GM06990 (cell line): Measurements from ENCODE around the gene PHPT1.
"Not testable (repeated sequence)": the region's sequence is repeated elsewhere in the genome, so short reads cannot be mapped to it uniquely, and the experiment has no call there.

Source experiments
- DNase-seq: peaks from one replicate; pipeline ENCODE4 v3.0.0-alpha.2; 2011; ENCODE audit not compliant: insufficient read length; ENCODE audit errors: extremely low read depth
- H3K27me3 ChIP-seq: replicated peaks from 2 replicates; pipeline ENCODE4 v1.6.0; 2011; ENCODE audit warnings: low read length; ENCODE audit not compliant: control insufficient read depth, insufficient read depth
- H3K36me3 ChIP-seq: 2 replicates; pipeline ENCODE4 v1.5.1; 2011; ENCODE audit warnings: low read length; ENCODE audit not compliant: control insufficient read depth, insufficient read depth
- H3K4me3 ChIP-seq: replicated peaks from 2 replicates; pipeline ENCODE4 v1.5.1; 2011; ENCODE audit warnings: low read depth, mild to moderate bottlenecking, control low read depth, low read length
- CTCF ChIP-seq: IDR thresholded peaks from 2 replicates; pipeline ENCODE4 v1.5.1; 2011; ENCODE audit warnings: low read length, control low read depth, mild to moderate bottlenecking, inconsistent platforms; ENCODE audit not compliant: insufficient read depth, poor library complexity, severe bottlenecking

PHPT1 gene

DNA sequence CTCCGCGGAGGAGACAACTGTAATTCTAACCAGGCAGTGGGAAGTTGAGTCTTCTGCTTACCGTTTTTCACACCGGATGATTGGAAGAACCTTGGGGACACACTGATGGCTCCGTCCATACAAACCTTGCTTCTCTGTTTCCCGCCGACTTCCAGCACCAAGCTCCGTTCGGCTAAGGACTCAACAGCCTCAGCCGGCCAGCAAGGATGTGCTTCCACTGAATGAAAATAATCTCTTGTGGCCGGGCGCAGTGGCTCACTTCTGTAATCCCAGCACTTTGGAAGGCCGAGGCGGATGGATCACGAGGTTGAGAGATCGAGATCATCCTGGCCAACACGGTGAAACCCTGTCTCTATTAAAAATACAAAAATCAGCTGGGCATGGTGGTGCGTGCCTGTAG, 18.7 kb downstream of the PHPT1 start:
- TF ChIP-seq CTCF, result no peak
- H3K4me3 ChIP-seq, result no peak overlapping the region
- H3K36me3 ChIP-seq, result peaks cover 9% of the 10 kb centered on the region
- DNase-seq, result no peak
- no peaks in the 10 kb centered on the region for H3K27me3 ChIP-seq

- H3K4me3 ChIP-seq, result no peak overlapping the region
- H3K27me3 ChIP-seq, result no peaks in the 10 kb centered on the region
- no peak for TF ChIP-seq CTCF
- DNase-seq, result no peak
- peaks cover 1% of the 10 kb centered on the region for H3K36me3 ChIP-seq
Measured at GRCh38 chr9:136868644-136869043, 19.4 kb downstream of the PHPT1 start.

GRCh38 chr9:136869611-136870010, 20.4 kb downstream of the PHPT1 start:
- H3K36me3 ChIP-seq, H3K27me3 ChIP-seq: not testable (repeated sequence)

DNA sequence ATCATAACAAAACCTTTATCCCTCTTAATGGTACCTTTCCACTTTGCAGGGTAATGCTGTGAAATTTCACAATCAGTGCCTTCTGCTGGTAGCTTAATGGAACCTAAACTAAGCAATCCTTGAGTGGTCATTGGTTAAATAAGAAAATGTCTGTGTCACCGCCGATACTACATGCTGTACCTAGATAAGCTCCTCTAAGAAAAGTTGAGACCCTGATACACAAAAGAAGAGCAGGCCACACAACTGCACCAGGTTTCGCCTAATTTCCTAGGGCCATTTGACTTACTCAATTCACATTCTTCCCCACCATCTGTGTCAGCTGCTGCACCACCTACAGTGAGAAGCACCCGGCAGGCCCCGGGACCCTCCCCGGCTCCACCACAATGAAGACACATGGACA, 25.9 kb downstream of the PHPT1 start:
- TF ChIP-seq CTCF, result no peak
- no peaks in the 10 kb centered on the region for H3K36me3 ChIP-seq
- DNase-seq, result no peak
- no peak overlapping the region for H3K4me3 ChIP-seq
- H3K27me3 ChIP-seq, result no peaks in the 10 kb centered on the region

More at GRCh38 chr9:136869611-136870010, 20.4 kb downstream of the PHPT1 start:
- not testable (repeated sequence) for DNase-seq, H3K4me3 ChIP-seq

DNA sequence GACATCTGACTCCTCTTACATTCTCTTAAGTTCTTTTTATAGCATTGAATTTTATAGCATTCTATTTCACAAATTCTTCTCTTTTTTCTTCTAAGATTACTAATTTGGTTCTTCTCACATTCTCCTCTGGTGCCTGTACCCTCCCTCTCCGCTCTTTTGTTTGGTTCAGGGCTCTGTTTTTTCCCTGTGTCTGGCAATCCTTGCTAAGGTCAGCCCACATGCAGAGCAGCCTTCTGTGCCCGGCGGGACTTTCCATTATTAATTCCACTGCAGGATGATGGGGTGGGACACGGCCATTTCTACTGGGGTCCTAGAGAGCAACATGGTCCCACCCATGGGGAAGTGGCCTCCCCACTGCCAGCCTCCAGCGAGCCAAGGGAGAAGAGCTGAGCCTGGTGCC, 27.3 kb downstream of the PHPT1 start:
- DNase-seq, result no peak
- H3K27me3 ChIP-seq, result no peaks in the 10 kb centered on the region
- TF ChIP-seq CTCF, result no peak

GRCh38 chr9:136880651-136881050, 31.4 kb downstream of the PHPT1 start:
- no peak for DNase-seq
- peaks cover 3% of the 10 kb centered on the region for H3K36me3 ChIP-seq
- TF ChIP-seq CTCF, result no peak
- no peaks in the 10 kb centered on the region for H3K27me3 ChIP-seq
- H3K4me3 ChIP-seq, result no peak overlapping the region

More for the DNA sequence above, 27.3 kb downstream of the PHPT1 start:
- Histone ChIP-seq H3K36me3 (no peaks in the 10 kb centered on the region), H3K4me3 (no peak overlapping the region)
